ENCODE data around the gene ATIC.

- no peak for TF ChIP-seq POLR2A (IDR thresholded peaks at IDR 0.05)
- TF ChIP-seq CTCF (IDR thresholded peaks at IDR 0.05), result no peak
Observed at GRCh38 chr2:215369181-215369760, 57.4 kb downstream of the ATIC start.

All from uterus (tissue), 2 donors.